Stimulated activated CD8-positive, alpha-beta memory T cell treated with anti-CD3 and anti-CD28 coated beads, Interleukin-12 subunit alpha, Interleukin-12 subunit beta, amount 100 ng/mL, for 4 hours (primary cell): Measurements from ENCODE around the gene PDE6H.

Experiments used
- DNase-seq: peaks from one replicate; pipeline ENCODE4 v3.0.0-alpha.2; 2020; ENCODE audit warnings: low read depth

Gene PDE6H

GRCh38 chr12:15001733-15002382, 29.0 kb downstream of the PDE6H start:
- no peak for DNase-seq

GRCh38 chr12:15004421-15004820, 31.6 kb downstream of the PDE6H start:
- no peak for DNase-seq

DNA sequence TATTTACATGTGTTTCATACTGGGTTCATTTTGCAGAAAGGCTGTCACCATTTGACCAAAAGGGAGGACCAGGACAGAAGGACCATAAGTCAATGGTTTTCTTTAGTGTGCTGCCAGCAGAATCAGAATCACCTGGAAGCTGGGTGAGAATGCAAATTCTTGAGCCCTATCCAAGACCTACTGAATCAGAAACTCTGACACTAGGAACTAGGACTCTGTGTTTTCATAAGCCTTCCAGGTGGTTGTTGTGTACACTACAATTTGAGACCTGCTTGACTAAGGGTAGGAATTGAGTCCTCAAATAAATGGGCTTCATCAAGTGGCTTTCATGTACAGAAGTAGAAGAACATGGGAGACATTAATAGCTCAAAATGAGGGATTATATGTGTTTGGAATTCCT, 32.2 kb downstream of the PDE6H start:
- DNase-seq: no peak

GRCh38 chr12:15007551-15007950, 34.7 kb downstream of the PDE6H start:
- DNase-seq: no peak

- no peak for DNase-seq
These were observed 38.3 kb downstream of the PDE6H start for GRCh38 chr12:15011162-15011561.

DNA sequence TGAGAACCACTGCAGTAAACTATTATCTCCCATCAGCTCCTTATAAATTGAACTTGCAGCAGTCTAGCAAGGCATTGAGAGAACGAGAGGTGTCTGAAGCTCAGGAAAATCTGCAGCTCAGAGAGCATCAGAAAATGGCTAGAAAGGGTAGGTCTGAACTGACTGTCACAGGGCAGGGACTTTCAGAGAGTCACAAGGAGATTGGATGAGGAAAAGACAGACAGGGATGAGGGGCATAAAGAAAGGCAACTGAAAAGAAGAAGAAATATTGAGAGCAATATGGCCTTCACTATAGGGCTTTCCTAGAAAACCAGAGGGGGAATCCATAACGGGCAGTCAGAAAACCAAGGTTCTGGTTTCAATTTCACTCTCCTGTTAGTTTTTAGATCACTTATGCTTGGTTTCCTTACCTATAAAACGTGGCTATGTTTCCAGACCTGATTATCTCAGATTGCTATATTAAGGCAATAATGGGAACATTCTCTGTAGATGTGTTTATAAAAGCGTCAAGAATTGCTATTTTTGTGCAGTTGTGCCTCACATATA, 40.9 kb downstream of the PDE6H start:
- no peak for DNase-seq

DNA sequence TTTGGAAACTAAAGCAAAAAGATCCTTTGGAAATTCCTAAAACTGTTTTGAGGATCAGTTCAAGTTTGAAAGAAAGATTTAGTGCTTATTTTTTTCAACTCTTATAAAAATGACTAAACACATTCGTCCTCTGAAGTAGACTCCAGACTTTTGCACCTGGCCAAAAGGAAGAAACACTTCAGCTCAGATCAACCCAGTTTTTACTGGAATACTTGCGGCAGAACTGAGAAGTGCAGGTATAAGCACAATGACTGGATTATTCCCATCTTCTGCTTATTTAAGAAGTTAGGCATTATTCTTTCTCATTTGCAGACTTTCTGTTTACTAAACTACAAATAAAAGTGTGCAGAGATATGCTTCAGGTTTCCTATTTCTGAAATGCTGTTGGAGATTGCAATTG, 41.9 kb downstream of the PDE6H start:
- no peak for DNase-seq

DNA sequence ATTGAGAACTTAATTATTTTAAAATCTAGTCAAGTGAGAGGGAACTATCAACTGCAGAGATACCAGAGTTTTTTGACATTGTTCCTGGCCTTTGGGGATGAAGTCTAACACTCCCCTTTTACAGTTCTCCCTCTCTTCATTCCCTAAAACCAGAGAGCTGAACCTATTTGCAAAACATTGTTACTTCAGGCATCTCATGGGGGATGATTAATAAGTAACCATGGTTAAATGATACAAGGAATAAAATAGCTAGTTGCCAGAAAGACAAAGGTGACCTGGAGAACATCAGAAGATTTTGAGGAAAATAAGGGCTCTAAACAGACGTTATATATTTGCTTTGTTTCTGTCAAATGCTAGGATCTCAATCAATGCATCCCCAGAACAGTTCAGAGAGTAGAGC, 42.3 kb downstream of the PDE6H start:
- no peak for DNase-seq

- no peak for DNase-seq
These were observed 47.3 kb downstream of the PDE6H start for GRCh38 chr12:15020156-15020555.
